PC-9 (cell line): Measurements from ENCODE around the gene ROBO2. TPM values are rescaled to one million over a fixed set of nuclear protein-coding genes. Genes with fewer than 3 reads are reported as not detected.

Source experiments
- BruUV-seq: library from RNA; stranded (reverse); fragments of 400-500 nt; replicated peaks from 2 replicates; lab custom pipeline; 2021; lab: Mats Ljungman, UMichigan
- CTCF ChIA-PET: fragments of 300-600 bp; sonication (Branson Sonifier 250); formaldehyde crosslinking; loops from one replicate; lab custom pipeline; 2022; ENCODE audit warnings: antibody characterized with exemption; lab: Charles Lee
- POLR2A ChIA-PET: fragments of 300-600 bp; sonication (Branson Sonifier 250); formaldehyde crosslinking; loops from one replicate; lab custom pipeline; 2022; ENCODE audit warnings: antibody characterized with exemption; ENCODE audit not compliant: unreplicated experiment; lab: Charles Lee
- DNase-seq, 2 experiments: peaks; one replicate each; pipeline versions ENCODE4 v3.0.0 to v3.0.0-alpha.2; 2015 to 2022; ENCODE audit warnings: mixed read lengths in 1 of 2
- H2AFZ ChIP-seq: fragments of 200-600 bp; sonication (generic); 2 replicates; pipeline ENCODE4 v1.8.1; 2017; ENCODE audit warnings: antibody characterized with exemption
- H3F3A ChIP-seq: fragments of 200-600 bp; sonication (generic); 2 replicates; pipeline ENCODE4 v1.8.1; 2017; ENCODE audit warnings: antibody characterized with exemption, mild to moderate bottlenecking, low read depth; ENCODE audit not compliant: insufficient read depth
- H3K27ac ChIP-seq: fragments of 200-600 bp; sonication (generic); 2 replicates; pipeline ENCODE4 v1.6.1; 2016; ENCODE audit warnings: mixed run types
- H3K27me3 ChIP-seq: fragments of 200-600 bp; sonication (generic); 2 replicates; pipeline ENCODE4 v1.6.1; 2016; ENCODE audit warnings: low read depth, mixed run types; ENCODE audit not compliant: insufficient read depth
- H3K36me3 ChIP-seq: fragments of 200-600 bp; sonication (generic); 2 replicates; pipeline ENCODE4 v1.6.1; 2016; ENCODE audit warnings: low read depth, mixed run types
- H3K4me1 ChIP-seq: fragments of 200-600 bp; sonication (generic); replicated peaks from 2 replicates; pipeline ENCODE4 v1.6.1; 2016; ENCODE audit warnings: mixed run types; ENCODE audit not compliant: insufficient read depth
- H3K4me2 ChIP-seq: fragments of 200-600 bp; sonication (generic); 2 replicates; pipeline ENCODE4 v1.6.1; 2017; ENCODE audit warnings: mixed run types
- H3K4me3 ChIP-seq: fragments of 200-600 bp; sonication (generic); 2 replicates; pipeline ENCODE4 v1.6.1; 2016; ENCODE audit warnings: mixed run types
- H3K79me2 ChIP-seq: fragments of 200-600 bp; sonication (generic); 2 replicates; pipeline ENCODE4 v1.6.1; 2017; ENCODE audit warnings: low read depth, mixed run types
- H3K9me2 ChIP-seq: fragments of 200-600 bp; sonication (generic); 2 replicates; pipeline ENCODE4 v1.8.1; 2017; ENCODE audit warnings: mild to moderate bottlenecking; ENCODE audit not compliant: insufficient read depth
- H3K9me3 ChIP-seq: fragments of 200-600 bp; sonication (generic); 2 replicates; pipeline ENCODE4 v1.8.1; 2016; ENCODE audit warnings: low read depth; ENCODE audit not compliant: insufficient read depth
- H4K20me1 ChIP-seq: fragments of 200-600 bp; sonication (generic); 2 replicates; pipeline ENCODE4 v1.8.1; 2017; ENCODE audit not compliant: insufficient read depth
- EZH2 ChIP-seq: fragments of 200-600 bp; sonication (generic); IDR thresholded peaks from 2 replicates; pipeline ENCODE4 v1.8.0; 2017; ENCODE audit warnings: antibody characterized with exemption, low read depth
- intact Hi-C: fragments of 100-400 bp; cut with micrococcal nuclease; formaldehyde crosslinking; loops from one replicate; pipeline ENCODE4 v1.10.0; 2022; ENCODE audit not compliant: unreplicated experiment
- total RNA-seq: library from RNA; stranded (reverse); gene quantifications from 2 replicates; pipeline ENCODE4 v1.2.3, GENCODE V29; 2021
- TF ChIP-seq, protein P1 (sequence below): fragments of 200-600 bp; sonication (generic); conservative IDR thresholded peaks from 2 replicates; pipeline ENCODE4 v1.6.1; 2017; ENCODE audit warnings: mixed run types, antibody characterized with exemption, mild to moderate bottlenecking, moderate library complexity

ROBO2 gene
- total RNA-seq, 1 experiment from 2014 or later: 0.39 TPM

DNA sequence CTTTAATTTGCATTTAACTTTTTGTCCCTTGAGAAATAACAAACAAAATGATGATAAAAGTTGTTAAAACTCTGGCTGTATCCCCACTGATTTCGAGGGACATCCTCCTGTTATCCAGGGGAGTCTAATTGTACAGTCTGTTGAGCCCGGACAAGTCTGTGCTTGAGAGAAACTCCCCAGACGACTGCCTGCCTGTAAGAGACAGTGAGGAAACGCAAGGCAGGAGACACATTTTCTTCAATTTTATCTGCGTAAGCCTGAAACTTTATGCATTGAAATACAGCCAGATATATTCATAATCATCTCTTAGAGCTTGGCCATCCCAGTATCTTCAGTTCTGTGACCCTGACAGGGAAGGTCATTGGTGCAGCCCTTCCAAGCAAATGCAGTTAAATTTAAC lies 97.7 kb downstream of the ROBO2 start:
- TF ChIP-seq, protein P1, sequence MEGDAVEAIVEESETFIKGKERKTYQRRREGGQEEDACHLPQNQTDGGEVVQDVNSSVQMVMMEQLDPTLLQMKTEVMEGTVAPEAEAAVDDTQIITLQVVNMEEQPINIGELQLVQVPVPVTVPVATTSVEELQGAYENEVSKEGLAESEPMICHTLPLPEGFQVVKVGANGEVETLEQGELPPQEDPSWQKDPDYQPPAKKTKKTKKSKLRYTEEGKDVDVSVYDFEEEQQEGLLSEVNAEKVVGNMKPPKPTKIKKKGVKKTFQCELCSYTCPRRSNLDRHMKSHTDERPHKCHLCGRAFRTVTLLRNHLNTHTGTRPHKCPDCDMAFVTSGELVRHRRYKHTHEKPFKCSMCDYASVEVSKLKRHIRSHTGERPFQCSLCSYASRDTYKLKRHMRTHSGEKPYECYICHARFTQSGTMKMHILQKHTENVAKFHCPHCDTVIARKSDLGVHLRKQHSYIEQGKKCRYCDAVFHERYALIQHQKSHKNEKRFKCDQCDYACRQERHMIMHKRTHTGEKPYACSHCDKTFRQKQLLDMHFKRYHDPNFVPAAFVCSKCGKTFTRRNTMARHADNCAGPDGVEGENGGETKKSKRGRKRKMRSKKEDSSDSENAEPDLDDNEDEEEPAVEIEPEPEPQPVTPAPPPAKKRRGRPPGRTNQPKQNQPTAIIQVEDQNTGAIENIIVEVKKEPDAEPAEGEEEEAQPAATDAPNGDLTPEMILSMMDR: no peak
- Histone ChIP-seq H4K20me1 (no peaks in the 10 kb centered on the region), H3K4me3 (no peak overlapping the region), H3K36me3 (no peaks in the 10 kb centered on the region), H3K79me2 (no peaks in the 10 kb centered on the region), H3K9me2 (no peaks in the 10 kb centered on the region), H3K27ac (no peak overlapping the region), H3K4me1 (no peaks in the 10 kb centered on the region), H3K27me3 (no peaks in the 10 kb centered on the region), H3K9me3 (no peaks in the 10 kb centered on the region), H3F3A (no peaks in the 10 kb centered on the region), H3K4me2 (no peak overlapping the region), H2AFZ (no peak overlapping the region)
- BruUV-seq: no TSS peak
- DNase-seq: no peak
- CTCF ChIA-PET: no interaction called here
- intact Hi-C loops: no loop called here
- POLR2A ChIA-PET: no interaction called here

DNA sequence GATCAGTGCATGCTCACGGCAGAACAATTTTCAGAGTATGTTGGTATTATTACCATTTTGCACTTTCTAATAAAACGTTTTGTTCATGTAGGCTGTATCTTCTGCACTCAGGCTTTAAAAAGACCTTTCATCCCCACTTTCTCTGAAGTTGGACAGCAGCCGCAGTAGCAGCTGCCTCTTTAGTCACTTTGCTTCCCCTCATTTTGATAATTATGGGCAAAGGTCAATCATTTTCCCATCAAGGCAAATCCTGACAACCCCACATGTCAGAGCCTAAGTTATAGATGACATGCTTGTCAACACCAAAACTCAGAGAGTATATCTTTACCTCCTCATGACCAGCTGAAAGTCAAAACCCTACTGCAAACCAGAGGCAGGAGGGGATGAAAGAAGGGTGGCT lies 99.7 kb downstream of the ROBO2 start:
- TF ChIP-seq, protein P1: no peak
- no peak for TF ChIP-seq EZH2
- Histone ChIP-seq H3K9me2 (no peaks in the 10 kb centered on the region), H2AFZ (no peak overlapping the region), H3K27me3 (no peaks in the 10 kb centered on the region), H3K4me2 (no peak overlapping the region), H3K79me2 (no peaks in the 10 kb centered on the region), H3K9me3 (no peaks in the 10 kb centered on the region), H3K27ac (no peak overlapping the region), H3K4me1 (no peaks in the 10 kb centered on the region), H3K36me3 (no peaks in the 10 kb centered on the region), H4K20me1 (no peaks in the 10 kb centered on the region), H3K4me3 (no peak overlapping the region), H3F3A (no peaks in the 10 kb centered on the region)
- POLR2A ChIA-PET: no interaction called here
- CTCF ChIA-PET: no interaction called here
- intact Hi-C loops: no loop called here
- no peak for DNase-seq
- BruUV-seq: no TSS peak

DNA sequence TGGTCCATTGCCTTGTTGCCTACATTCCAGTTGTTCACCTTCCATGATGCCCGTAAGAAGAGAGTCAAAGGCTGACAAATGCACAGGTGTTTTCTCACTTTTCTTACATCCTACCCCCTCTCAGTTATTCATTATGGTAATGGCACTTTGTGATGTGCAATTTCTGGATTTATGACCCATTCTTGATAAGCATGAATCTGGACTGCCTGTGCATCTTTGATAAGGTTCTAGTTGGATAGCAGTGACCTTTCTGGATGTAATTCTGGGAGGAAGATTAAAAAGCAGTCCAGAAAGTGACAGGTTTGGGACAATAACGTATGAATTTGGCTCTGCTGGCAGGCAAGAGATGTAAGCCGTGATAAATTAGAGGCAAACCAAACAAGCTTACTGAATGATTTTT lies 101.5 kb downstream of the ROBO2 start:
- CTCF ChIA-PET: no interaction called here
- no peaks in the 10 kb centered on the region for H3K27me3 ChIP-seq
- H3K36me3 ChIP-seq: no peaks in the 10 kb centered on the region
- H3K4me2 ChIP-seq: no peak overlapping the region
- no TSS peak for BruUV-seq
- H3K27ac ChIP-seq: no peak overlapping the region
- H4K20me1 ChIP-seq: no peaks in the 10 kb centered on the region
- TF ChIP-seq, protein P1: no peak
- no peak for TF ChIP-seq EZH2
- H2AFZ ChIP-seq: no peak overlapping the region
- POLR2A ChIA-PET: no interaction called here
- H3K9me2 ChIP-seq: no peaks in the 10 kb centered on the region
- no peaks in the 10 kb centered on the region for H3K4me1 ChIP-seq
- H3F3A ChIP-seq: no peaks in the 10 kb centered on the region
- DNase-seq: no peak
- no peaks in the 10 kb centered on the region for H3K79me2 ChIP-seq
- H3K9me3 ChIP-seq: no peaks in the 10 kb centered on the region
- intact Hi-C loops: no loop called here
- H3K4me3 ChIP-seq: no peak overlapping the region
